Prostate gland (tissue), 2 donors: ENCODE measurements around the gene ARPP19. TPM values are rescaled to one million over a fixed set of nuclear protein-coding genes. Genes with fewer than 3 reads are reported as not detected.

ENCODE experiments used
- DNase-seq: peaks from one replicate; pipeline ENCODE4 v3.0.0-alpha.2; 2019; ENCODE audit warnings: low spot score
- H3K27ac ChIP-seq, 2 donors: fragments of 200-600 bp; sonication (generic); 2 replicates each; pipeline ENCODE4 v1.5.1; 2017 to 2019
- H3K27me3 ChIP-seq: fragments of 200-600 bp; sonication (generic); replicated peaks from 2 replicates; pipeline ENCODE4 v1.5.1; 2019; ENCODE audit not compliant: insufficient read depth
- H3K36me3 ChIP-seq, 2 donors: fragments of 200-600 bp; sonication (generic); 1 replicate in 1 of 2; 2 replicates in 1 of 2; pipeline versions ENCODE4 v1.5.1 to v1.8.1; 2017 to 2019
- H3K4me1 ChIP-seq: fragments of 200-600 bp; sonication (generic); replicated peaks from 2 replicates; pipeline ENCODE4 v1.5.1; 2019
- H3K4me3 ChIP-seq, 2 donors: fragments of 200-600 bp; sonication (generic); 2 replicates each; pipeline ENCODE4 v1.5.1; 2017 to 2019
- H3K9me3 ChIP-seq: fragments of 200-600 bp; sonication (generic); 2 replicates; pipeline ENCODE4 v1.5.1; 2017
- CTCF ChIP-seq, 4 experiments: fragments of 200-600 bp in 2 of 4; fragments of 450-650 bp in 2 of 4; sonication (generic) in 2 of 4; IDR thresholded peaks; 1 replicate in 3 of 4; 2 replicates in 1 of 4; pipeline ENCODE4 v1.5.1; 2016 to 2019; ENCODE audit warnings: antibody characterized with exemption in 4 of 4, mild to moderate bottlenecking in 2 of 4, moderate library complexity in 2 of 4
- POLR2A ChIP-seq: fragments of 450-650 bp; IDR thresholded peaks from one replicate; pipeline ENCODE4 v1.6.1; 2016; ENCODE audit warnings: antibody characterized with exemption, mild to moderate bottlenecking
- POLR2AphosphoS5 ChIP-seq: sonication (generic); formaldehyde crosslinking; IDR thresholded peaks from one replicate; pipeline ENCODE4 v1.6.1; 2017; ENCODE audit warnings: antibody characterized with exemption
- WGBS: methylation state at CpG from one replicate; pipeline ENCODE4 v1.1.5; 2018; 5-methylcytosine and 5-hydroxymethylcytosine counted together
- intact Hi-C: fragments of 100-400 bp; cut with DNase I; formaldehyde crosslinking; loops from one replicate; pipeline ENCODE4 v1.14.2; 2022
- total RNA-seq, 2 donors: library from RNA; depleted of rRNA; stranded (reverse); fragments of >200 nt; gene quantifications; one replicate each; pipeline ENCODE4 v1.1.0, GENCODE V29; 2016

Gene ARPP19
- total RNA-seq, 2 donors from 2014 or later: 86.9 to 130 TPM

DNA sequence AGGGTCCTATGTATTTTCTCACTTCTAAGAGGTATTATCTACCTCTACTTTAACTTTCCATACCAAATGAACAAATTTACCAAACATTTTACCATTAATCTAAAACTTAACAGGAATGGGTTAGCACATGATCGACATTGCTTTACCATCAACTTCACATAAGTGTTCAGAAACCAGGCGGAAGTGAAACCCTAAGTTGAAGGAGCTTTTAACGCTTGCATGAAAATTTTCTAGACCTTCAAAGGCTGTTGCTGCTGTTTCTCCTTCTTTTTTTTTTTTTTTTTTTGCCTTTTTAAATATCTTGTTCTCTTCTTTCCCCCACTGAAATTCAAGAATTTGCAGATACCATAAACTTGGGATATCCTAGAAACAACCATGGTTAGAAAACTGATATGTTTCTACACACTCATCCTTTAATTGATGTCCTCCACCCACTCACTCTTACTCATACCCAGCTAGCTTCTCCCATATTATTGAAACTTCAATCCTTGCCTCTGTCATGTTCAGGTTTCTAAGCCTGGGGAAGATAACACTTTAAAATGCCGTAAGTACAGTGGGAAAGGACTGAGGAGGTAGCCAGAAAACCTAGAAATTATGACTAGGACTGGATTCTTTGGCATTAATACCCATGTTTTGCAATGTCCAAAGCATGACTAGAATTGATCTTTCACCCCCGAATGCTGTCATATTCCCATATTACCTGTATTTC, 64.9 kb downstream of the ARPP19 start:
- no peak for DNase-seq
- no peak for TF ChIP-seq CTCF (IDR thresholded peaks at IDR 0.05)
- TF ChIP-seq POLR2AphosphoS5: no peak
- no peak for TF ChIP-seq POLR2A
- intact Hi-C loops: no loop called here
- no peaks in the 10 kb centered on the region for H3K9me3 ChIP-seq
- 86% methylated on average over 5 of the region's 5 CpGs for WGBS
- H3K4me1 ChIP-seq: no peaks in the 10 kb centered on the region
- no peaks in the 10 kb centered on the region for H3K36me3 ChIP-seq
- H3K4me3 ChIP-seq: no peak overlapping the region
- H3K27ac ChIP-seq: no peak overlapping the region
- no peaks in the 10 kb centered on the region for H3K27me3 ChIP-seq

GRCh38 chr15:52502608-52503007, 66.2 kb downstream of the ARPP19 start:
- Histone ChIP-seq H3K36me3 (no peaks in the 10 kb centered on the region), H3K27me3 (no peaks in the 10 kb centered on the region), H3K4me1 (no peaks in the 10 kb centered on the region), H3K27ac (no peak overlapping the region), H3K4me3 (no peak overlapping the region), H3K9me3 (no peaks in the 10 kb centered on the region)
- DNase-seq: no peak
- 72% methylated on average over 1 of the region's 1 CpG for WGBS
- TF ChIP-seq CTCF (IDR thresholded peaks at IDR 0.05) (no peak), POLR2A (no peak), POLR2AphosphoS5 (no peak)
- intact Hi-C loops: no loop called here

- Histone ChIP-seq H3K4me3 (no peak overlapping the region), H3K36me3 (no peaks in the 10 kb centered on the region), H3K4me1 (no peaks in the 10 kb centered on the region), H3K9me3 (no peaks in the 10 kb centered on the region), H3K27me3 (no peaks in the 10 kb centered on the region), H3K27ac (no peak overlapping the region)
- WGBS: 91% methylated on average over 3 of the region's 3 CpGs
- intact Hi-C loops: no loop called here
- TF ChIP-seq CTCF (IDR thresholded peaks at IDR 0.05) (no peak), POLR2A (no peak), POLR2AphosphoS5 (no peak)
- DNase-seq: no peak
Observed at GRCh38 chr15:52499506-52499905, 69.3 kb downstream of the ARPP19 start.

DNA sequence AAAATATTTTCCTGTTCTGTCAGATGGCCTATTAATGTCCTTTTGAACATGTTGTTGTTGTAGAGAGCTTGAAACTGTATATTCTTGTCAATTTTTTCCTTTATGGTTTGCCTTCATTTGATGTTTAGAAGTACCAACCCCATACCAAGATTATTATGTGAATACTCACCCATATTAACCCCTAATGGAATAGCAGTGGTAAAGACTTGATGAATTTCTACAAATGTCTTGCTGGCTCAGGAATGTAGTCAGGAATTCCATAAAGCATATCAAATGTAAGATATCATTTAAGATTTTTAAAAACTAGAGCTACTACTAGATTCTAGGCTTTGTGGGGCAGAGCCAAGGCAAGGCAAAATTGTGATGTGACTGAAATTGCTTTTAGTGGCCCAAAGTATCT, 70.1 kb downstream of the ARPP19 start:
- no peaks in the 10 kb centered on the region for H3K9me3 ChIP-seq
- no peaks in the 10 kb centered on the region for H3K27me3 ChIP-seq
- DNase-seq: no peak
- TF ChIP-seq POLR2AphosphoS5: no peak
- no peak for TF ChIP-seq CTCF (IDR thresholded peaks at IDR 0.05)
- no peak for TF ChIP-seq POLR2A
- H3K27ac ChIP-seq: no peak overlapping the region
- intact Hi-C loops: no loop called here
- H3K4me3 ChIP-seq: no peak overlapping the region
- H3K36me3 ChIP-seq: no peaks in the 10 kb centered on the region
- H3K4me1 ChIP-seq: no peaks in the 10 kb centered on the region

Other genes starting within 250 kb of the ARPP19 start
- 10 to 100 TPM; 24.9 to 41.9 TPM for gene MYO5A, start 40.1 kb downstream of the ARPP19 start, total RNA-seq
- gene ATOSA, start 110.4 kb upstream of the ARPP19 start, total RNA-seq: 10 to 100 TPM; 44.3 to 81.6 TPM
- gene ONECUT1, start 221.3 kb upstream of the ARPP19 start, total RNA-seq: 1 to 10 TPM in 1 of 2 donors, not detected in 1; 1.3 TPM